Measurements from ENCODE around the gene TCFL5. TPM values are rescaled to one million over a fixed set of nuclear protein-coding genes. Genes with fewer than 3 reads are reported as not detected.

TCFL5 gene
- total and polyA plus RNA-seq, 5 experiments from 2014 or later, result 1.0 to 13.4 (median 2.1) TPM

- DNase-seq, result peak in 1 of 10 donors; percentile 45
- no peak overlapping the region for H3K4me3 Mint-ChIP-seq
Measured at GRCh38 chr20:62827311-62828038, 34.1 kb downstream of the TCFL5 start.

GRCh38 chr20:62826646-62827310 lies 34.8 kb downstream of the TCFL5 start:
- POLR2A ChIA-PET, result no interaction called here
- no peak for ATAC-seq

More at GRCh38 chr20:62827311-62828038, 34.1 kb downstream of the TCFL5 start:
- no peaks in the 10 kb centered on the region for H3K36me3 Mint-ChIP-seq
- no peaks in the 10 kb centered on the region for H3K9me3 Mint-ChIP-seq
- peaks cover 0 to 13% (median 6%) of the 10 kb centered on the region in 4 donors for H3K4me1 Mint-ChIP-seq
- H3K27me3 Mint-ChIP-seq, result no peaks in the 10 kb centered on the region
- no peak for ATAC-seq
- POLR2A ChIA-PET, result no interaction called here
- no peak overlapping the region for H3K27ac Mint-ChIP-seq

GRCh38 chr20:62825986-62826645 lies 35.5 kb downstream of the TCFL5 start:
- H3K27ac Mint-ChIP-seq, result no peak overlapping the region
- H3K4me3 Mint-ChIP-seq, result no peak overlapping the region
- POLR2A ChIA-PET, result no interaction called here
- peak in 1 of 10 donors; percentile 61 for DNase-seq
- H3K36me3 Mint-ChIP-seq, result no peaks in the 10 kb centered on the region
- peaks cover 0 to 9% (median 2%) of the 10 kb centered on the region in 4 donors for H3K4me1 Mint-ChIP-seq
- no peaks in the 10 kb centered on the region for H3K9me3 Mint-ChIP-seq
- no peaks in the 10 kb centered on the region for H3K27me3 Mint-ChIP-seq
- no peak for ATAC-seq

More at GRCh38 chr20:62826646-62827310, 34.8 kb downstream of the TCFL5 start:
- Mint-ChIP-seq H3K4me1 (peaks cover 0 to 11% (median 4%) of the 10 kb centered on the region in 4 donors), H3K27me3 (no peaks in the 10 kb centered on the region), H3K9me3 (no peaks in the 10 kb centered on the region), H3K27ac (no peak overlapping the region), H3K4me3 (no peak overlapping the region), H3K36me3 (no peaks in the 10 kb centered on the region)
- DNase-seq, result no peak

- no peaks in the 10 kb centered on the region for H3K27me3 Mint-ChIP-seq
- H3K9me3 Mint-ChIP-seq, result no peaks in the 10 kb centered on the region
- ATAC-seq, result no peak
- peak overlapping the region in 1 of 10 donors; percentile 13 for H3K27ac Mint-ChIP-seq
- peak in 1 of 10 donors; percentile 60 for DNase-seq
- POLR2A ChIA-PET, result interaction anchor here (1.3 kb wide), 1 partner anchor 10 kb away, joined by 4 read pairs; no protein-coding TSS in a partner anchor
- H3K4me3 Mint-ChIP-seq, result peak overlapping the region in 1 of 10 donors; percentile 22
- H3K36me3 Mint-ChIP-seq, result no peaks in the 10 kb centered on the region
- peaks cover 0 to 9% (median 2%) of the 10 kb centered on the region in 4 donors for H3K4me1 Mint-ChIP-seq
Measured at GRCh38 chr20:62825333-62825985, 36.2 kb downstream of the TCFL5 start.

GRCh38 chr20:62824476-62825332 lies 36.9 kb downstream of the TCFL5 start:
- POLR2A ChIA-PET, result interaction anchor here (1.3 kb wide), 1 partner anchor 10 kb away, joined by 4 read pairs; no protein-coding TSS in a partner anchor
- peak overlapping the region in 1 of 10 donors; percentile 24 for H3K27ac Mint-ChIP-seq

GRCh38 chr20:62823688-62824475 lies 37.7 kb downstream of the TCFL5 start:
- Mint-ChIP-seq H3K27ac (no peak overlapping the region), H3K27me3 (peaks cover 0 to 10% (median 0%) of the 10 kb centered on the region in 5 donors), H3K9me3 (no peaks in the 10 kb centered on the region), H3K4me3 (no peak overlapping the region), H3K4me1 (peaks cover 0 to 9% (median 2%) of the 10 kb centered on the region in 4 donors), H3K36me3 (no peaks in the 10 kb centered on the region)
- DNase-seq, result peak in 1 of 10 donors; percentile 57
- POLR2A ChIA-PET, result no interaction called here
- no peak for ATAC-seq

More at GRCh38 chr20:62824476-62825332, 36.9 kb downstream of the TCFL5 start:
- DNase-seq, result peak in 6 of 10 donors; percentile 23 to 72 (median 44)
- H3K4me1 Mint-ChIP-seq, result peaks cover 0 to 9% (median 2%) of the 10 kb centered on the region in 4 donors
- no peaks in the 10 kb centered on the region for H3K9me3 Mint-ChIP-seq
- peak; percentile 76 to 81 for ATAC-seq
- peaks cover 0 to 5% (median 0%) of the 10 kb centered on the region in 5 donors for H3K27me3 Mint-ChIP-seq
- H3K4me3 Mint-ChIP-seq, result peak overlapping the region in 7 of 10 donors; percentile 30 to 65 (median 53)
- H3K36me3 Mint-ChIP-seq, result no peaks in the 10 kb centered on the region

- peak in 1 of 10 donors; percentile 64 for DNase-seq
- peaks cover 0 to 13% (median 0%) of the 10 kb centered on the region in 5 donors for H3K27me3 Mint-ChIP-seq
- POLR2A ChIA-PET, result no interaction called here
- peaks cover 0 to 9% (median 2%) of the 10 kb centered on the region in 4 donors for H3K4me1 Mint-ChIP-seq
- peak in 1 of 2 donors; percentile 45 for ATAC-seq
- peak overlapping the region in 2 of 10 donors; percentile 19 to 26 for H3K4me3 Mint-ChIP-seq
- H3K27ac Mint-ChIP-seq, result peak overlapping the region in 3 of 10 donors; percentile 22 to 44 (median 31)
- no peaks in the 10 kb centered on the region for H3K36me3 Mint-ChIP-seq
- H3K9me3 Mint-ChIP-seq, result no peaks in the 10 kb centered on the region
Measured at GRCh38 chr20:62822788-62823651, 38.6 kb downstream of the TCFL5 start.

GRCh38 chr20:62822239-62822787 lies 39.3 kb downstream of the TCFL5 start:
- POLR2A ChIA-PET, result no interaction called here

GRCh38 chr20:62821726-62822210 lies 39.9 kb downstream of the TCFL5 start:
- no peaks in the 10 kb centered on the region for H3K9me3 Mint-ChIP-seq
- POLR2A ChIA-PET, result no interaction called here
- no peaks in the 10 kb centered on the region for H3K36me3 Mint-ChIP-seq
- H3K27ac Mint-ChIP-seq, result no peak overlapping the region
- peaks cover 0 to 10% (median 3%) of the 10 kb centered on the region in 4 donors for H3K4me1 Mint-ChIP-seq
- DNase-seq (no peak), ATAC-seq (no peak)
- peaks cover 0 to 18% (median 0%) of the 10 kb centered on the region in 5 donors for H3K27me3 Mint-ChIP-seq
- H3K4me3 Mint-ChIP-seq, result no peak overlapping the region

More at GRCh38 chr20:62822239-62822787, 39.3 kb downstream of the TCFL5 start:
- Mint-ChIP-seq H3K27ac (no peak overlapping the region), H3K4me1 (peaks cover 0 to 10% (median 3%) of the 10 kb centered on the region in 4 donors), H3K4me3 (no peak overlapping the region), H3K27me3 (peaks cover 0 to 18% (median 0%) of the 10 kb centered on the region in 5 donors), H3K9me3 (no peaks in the 10 kb centered on the region), H3K36me3 (no peaks in the 10 kb centered on the region)
- no peak for ATAC-seq
- DNase-seq, result peak in 1 of 10 donors; percentile 15

All from naive thymus-derived CD8-positive, alpha-beta T cell (primary cell).